HepG2 (cell line): Measurements from ENCODE around the gene NTN4. TPM values are rescaled to one million over a fixed set of nuclear protein-coding genes. Genes with fewer than 3 reads are reported as not detected.

Experiments used
- ARID5B ChIP-seq: IDR thresholded peaks from 2 replicates; pipeline ENCODE4 v1.4.0; 2020; ENCODE audit warnings: mild to moderate bottlenecking, missing genetic modification reagents
- CEBPG ChIP-seq: IDR thresholded peaks from 2 replicates; pipeline ENCODE4 v1.6.1; 2016
- CENPBD1 ChIP-seq: sonication (generic); formaldehyde crosslinking; IDR thresholded peaks from 2 replicates; pipeline ENCODE4 v1.8.0; 2022; ENCODE audit warnings: missing genetic modification reagents, low read depth, mild to moderate bottlenecking, borderline replicate concordance
- DNMT3B ChIP-seq: conservative IDR thresholded peaks from 2 replicates; pipeline ENCODE4 v1.6.1; 2016; ENCODE audit warnings: missing biosample characterization, control low read depth
- FOXA3 ChIP-seq: IDR thresholded peaks from 2 replicates; pipeline ENCODE4 v1.6.1; 2016; ENCODE audit warnings: missing genetic modification reagents, missing compliant biosample characterization
- GMEB2 ChIP-seq: IDR thresholded peaks from 2 replicates; pipeline ENCODE4 v1.6.1; 2016; ENCODE audit warnings: missing biosample characterization, missing genetic modification reagents, low read depth
- HBP1 ChIP-seq: IDR thresholded peaks from 2 replicates; pipeline ENCODE4 v1.6.1; 2016; ENCODE audit warnings: low read depth, control low read depth
- KLF9 ChIP-seq: IDR thresholded peaks from 2 replicates; pipeline ENCODE4 v1.6.1; 2016; ENCODE audit warnings: low read depth
- KMT2B ChIP-seq: IDR thresholded peaks from 2 replicates; pipeline ENCODE4 v1.6.1; 2016; ENCODE audit warnings: missing genetic modification reagents, missing compliant biosample characterization
- MAFG ChIP-seq: sonication (generic); formaldehyde crosslinking; IDR thresholded peaks from 2 replicates; pipeline ENCODE4 v1.5.1; 2020; ENCODE audit warnings: mild to moderate bottlenecking, missing genetic modification reagents
- NR2C2 ChIP-seq: sonication (generic); formaldehyde crosslinking; IDR thresholded peaks from 2 replicates; pipeline ENCODE4 v1.4.0; 2020; ENCODE audit warnings: missing genetic modification reagents, mild to moderate bottlenecking, moderate library complexity, borderline replicate concordance
- NR2F1 ChIP-seq, 2 experiments: fragments of 450-650 bp in 1 of 2; formaldehyde crosslinking in 1 of 2; IDR thresholded peaks; 2 replicates each; pipeline versions ENCODE4 v1.5.0 to v1.6.1; 2016 to 2020; ENCODE audit warnings: mild to moderate bottlenecking in 1 of 2, missing compliant biosample characterization in 1 of 2, missing genetic modification reagents in 1 of 2, moderate library complexity in 1 of 2
- NR2F6 ChIP-seq, 2 experiments: IDR thresholded peaks; 2 replicates each; pipeline ENCODE4 v1.6.1; 2016; ENCODE audit warnings: antibody characterized with exemption in 1 of 2, mild to moderate bottlenecking in 1 of 2
- RNF219 ChIP-seq: sonication (generic); formaldehyde crosslinking; IDR thresholded peaks from 2 replicates; pipeline ENCODE4 v1.5.0; 2020; ENCODE audit warnings: mild to moderate bottlenecking, missing genetic modification reagents
- SRSF4 ChIP-seq: fragments of 200-400 bp; formaldehyde crosslinking; IDR thresholded peaks from one replicate; pipeline ENCODE4 v1.6.1; 2018; ENCODE audit warnings: mild to moderate bottlenecking, low read depth, low read length, moderate library complexity; ENCODE audit not compliant: poor library complexity, severe bottlenecking
- TFE3 ChIP-seq: IDR thresholded peaks from 2 replicates; pipeline ENCODE4 v1.6.1; 2016
- ZNF282 ChIP-seq: fragments of 450-650 bp; IDR thresholded peaks from 2 replicates; pipeline ENCODE4 v1.6.1; 2018; ENCODE audit not compliant: partially characterized antibody
- polyA plus RNA-seq, 8 experiments: library from polyadenylated mRNA; depleted of rRNA in 3 of 8; stranded (reverse) in 7 of 8; unstranded in 1 of 8; fragments of >200 nt; fragmentation: Illumina TruSeq in 4 of 8; extraction: Trizol in 4 of 8; gene quantifications; 2 replicates each; pipeline versions ENCODE4 v1.2.1 to v1.2.3, GENCODE V29; 2011 to 2016; ENCODE audit warnings: low read depth in 4 of 8, missing spikeins in 1 of 8, mixed read lengths in 1 of 8; ENCODE audit not compliant: insufficient read depth in 1 of 8
- total RNA-seq, 5 experiments: library from RNA; depleted of rRNA; stranded (reverse); fragments of >200 nt; fragmentation: Illumina TruSeq; extraction: Trizol; gene quantifications; 2 replicates each; pipeline ENCODE4 v1.2.3, GENCODE V29; 2016; ENCODE audit warnings: low read depth in 1 of 5

The NTN4 gene
- total and polyA plus RNA-seq, 2 of the 13 experiments (the other 11 are each of a cell fraction or from before 2014, with no cell fraction given) = 7.8 to 11.5 TPM

- TF ChIP-seq NR2F6 (IDR thresholded peaks at IDR 0.05) (no peak), NR2F6 (CRISPR knock-in tag; IDR thresholded peaks at IDR 0.05) (peak; percentile 35; the same call in 1 of the 2 replicates), KLF9 (CRISPR knock-in tag) (no peak), SRSF4 (no peak), CENPBD1 (CRISPR knock-in tag) (no peak), GMEB2 (no peak), NR2F1 (CRISPR knock-in tag; IDR thresholded peaks at IDR 0.05) (peak in 1 of 2 experiments; percentile 64; a peak in 2 of 4 replicates), MAFG (CRISPR knock-in tag) (no peak), ZNF282 (no peak), TFE3 (CRISPR knock-in tag) (peak; percentile 73), NR2C2 (CRISPR knock-in tag) (peak; percentile 44; the same call in 1 of the 2 replicates), KMT2B (no peak), ARID5B (CRISPR knock-in tag) (peak; percentile 61), DNMT3B (CRISPR knock-in tag) (peak; percentile 13; the same call in 1 of the 2 replicates), RNF219 (CRISPR knock-in tag) (no peak), CEBPG (CRISPR knock-in tag) (peak; percentile 59), FOXA3 (CRISPR knock-in tag) (peak; percentile 72), HBP1 (CRISPR knock-in tag) (0 out of 2 replicates have a peak, but pooled peaks have one; percentile 40)
Observed at GRCh38 chr12:95653771-95654546, 136.6 kb downstream of the NTN4 start (continued).
